Fibroblast of mammary gland (primary cell): ENCODE measurements around the gene ALKBH3.

ENCODE experiments used
- DNase-seq: peaks from one replicate; pipeline ENCODE4 v3.0.0-alpha.2; 2010; ENCODE audit warnings: low read depth
- H3K4me3 ChIP-seq: 2 replicates; pipeline ENCODE4 v1.5.1; 2011; ENCODE audit warnings: low read depth, mild to moderate bottlenecking, low read length, moderate library complexity; ENCODE audit not compliant: control insufficient read depth
- TF ChIP-seq, protein P1 (sequence below): conservative IDR thresholded peaks from 2 replicates; pipeline ENCODE4 v1.5.1; 2011; ENCODE audit warnings: low read depth, low read length, inconsistent platforms; ENCODE audit not compliant: control insufficient read depth, insufficient read depth

ALKBH3 gene

DNA sequence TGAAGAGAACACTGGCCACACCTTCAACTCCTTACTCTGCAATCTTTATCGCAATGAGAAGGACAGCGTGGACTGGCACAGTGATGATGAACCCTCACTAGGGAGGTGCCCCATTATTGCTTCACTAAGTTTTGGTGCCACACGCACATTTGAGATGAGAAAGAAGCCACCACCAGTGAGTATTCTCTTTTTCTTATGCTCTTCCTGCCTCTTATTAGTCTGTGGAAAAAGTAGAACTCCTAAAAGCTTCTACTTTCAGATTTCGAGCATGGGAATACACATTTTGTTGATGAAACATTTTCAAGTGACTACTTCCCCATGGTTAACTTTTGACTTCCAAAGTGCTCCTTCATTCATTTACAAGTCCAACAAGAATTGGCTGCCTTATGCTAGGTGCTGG is 20.9 kb downstream of the ALKBH3 start:
- TF ChIP-seq, protein P1, sequence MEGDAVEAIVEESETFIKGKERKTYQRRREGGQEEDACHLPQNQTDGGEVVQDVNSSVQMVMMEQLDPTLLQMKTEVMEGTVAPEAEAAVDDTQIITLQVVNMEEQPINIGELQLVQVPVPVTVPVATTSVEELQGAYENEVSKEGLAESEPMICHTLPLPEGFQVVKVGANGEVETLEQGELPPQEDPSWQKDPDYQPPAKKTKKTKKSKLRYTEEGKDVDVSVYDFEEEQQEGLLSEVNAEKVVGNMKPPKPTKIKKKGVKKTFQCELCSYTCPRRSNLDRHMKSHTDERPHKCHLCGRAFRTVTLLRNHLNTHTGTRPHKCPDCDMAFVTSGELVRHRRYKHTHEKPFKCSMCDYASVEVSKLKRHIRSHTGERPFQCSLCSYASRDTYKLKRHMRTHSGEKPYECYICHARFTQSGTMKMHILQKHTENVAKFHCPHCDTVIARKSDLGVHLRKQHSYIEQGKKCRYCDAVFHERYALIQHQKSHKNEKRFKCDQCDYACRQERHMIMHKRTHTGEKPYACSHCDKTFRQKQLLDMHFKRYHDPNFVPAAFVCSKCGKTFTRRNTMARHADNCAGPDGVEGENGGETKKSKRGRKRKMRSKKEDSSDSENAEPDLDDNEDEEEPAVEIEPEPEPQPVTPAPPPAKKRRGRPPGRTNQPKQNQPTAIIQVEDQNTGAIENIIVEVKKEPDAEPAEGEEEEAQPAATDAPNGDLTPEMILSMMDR, result no peak
- no peak for DNase-seq
- H3K4me3 ChIP-seq, result no peak overlapping the region

DNA sequence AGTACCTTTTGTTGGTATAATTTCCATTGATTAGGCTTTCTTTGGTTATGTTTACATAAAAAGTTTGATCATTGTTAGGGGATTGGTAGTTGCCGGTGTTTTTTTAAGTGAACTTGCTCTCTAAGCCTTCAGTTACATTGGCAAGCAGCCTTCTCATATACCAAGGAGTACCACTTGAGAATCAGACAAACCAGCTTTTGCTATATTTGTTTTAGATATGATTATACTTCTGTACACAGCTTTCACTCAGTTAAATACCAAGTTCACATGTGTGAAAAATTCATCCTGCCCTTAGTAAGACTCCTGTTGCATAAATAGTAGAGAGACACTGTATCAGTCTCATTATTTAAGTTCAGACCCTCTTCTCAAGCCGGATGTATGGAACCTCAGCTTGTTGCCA is 22.4 kb downstream of the ALKBH3 start:
- DNase-seq, result no peak
- TF ChIP-seq, protein P1, result no peak
- no peak overlapping the region for H3K4me3 ChIP-seq

DNA sequence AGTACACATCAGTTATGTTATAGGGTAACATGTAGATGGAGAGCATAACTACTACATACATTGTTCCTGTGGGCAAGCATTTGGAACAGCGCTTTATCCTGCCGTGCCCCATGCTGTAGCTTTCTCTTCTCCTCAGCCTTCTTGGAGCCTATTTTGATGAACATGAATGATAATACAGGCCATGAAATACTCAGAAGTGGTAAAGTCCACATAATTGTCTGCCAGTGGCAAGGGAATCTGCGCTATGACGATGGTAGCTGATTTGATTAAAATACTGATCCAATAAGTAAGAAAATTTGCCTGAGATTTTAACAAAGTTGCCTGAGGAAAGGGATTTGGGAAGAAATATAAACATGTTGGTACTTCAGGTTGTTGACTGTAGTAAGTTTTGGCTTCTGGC is 23.3 kb downstream of the ALKBH3 start:
- TF ChIP-seq, protein P1, result no peak
- DNase-seq, result no peak
- no peak overlapping the region for H3K4me3 ChIP-seq

DNA sequence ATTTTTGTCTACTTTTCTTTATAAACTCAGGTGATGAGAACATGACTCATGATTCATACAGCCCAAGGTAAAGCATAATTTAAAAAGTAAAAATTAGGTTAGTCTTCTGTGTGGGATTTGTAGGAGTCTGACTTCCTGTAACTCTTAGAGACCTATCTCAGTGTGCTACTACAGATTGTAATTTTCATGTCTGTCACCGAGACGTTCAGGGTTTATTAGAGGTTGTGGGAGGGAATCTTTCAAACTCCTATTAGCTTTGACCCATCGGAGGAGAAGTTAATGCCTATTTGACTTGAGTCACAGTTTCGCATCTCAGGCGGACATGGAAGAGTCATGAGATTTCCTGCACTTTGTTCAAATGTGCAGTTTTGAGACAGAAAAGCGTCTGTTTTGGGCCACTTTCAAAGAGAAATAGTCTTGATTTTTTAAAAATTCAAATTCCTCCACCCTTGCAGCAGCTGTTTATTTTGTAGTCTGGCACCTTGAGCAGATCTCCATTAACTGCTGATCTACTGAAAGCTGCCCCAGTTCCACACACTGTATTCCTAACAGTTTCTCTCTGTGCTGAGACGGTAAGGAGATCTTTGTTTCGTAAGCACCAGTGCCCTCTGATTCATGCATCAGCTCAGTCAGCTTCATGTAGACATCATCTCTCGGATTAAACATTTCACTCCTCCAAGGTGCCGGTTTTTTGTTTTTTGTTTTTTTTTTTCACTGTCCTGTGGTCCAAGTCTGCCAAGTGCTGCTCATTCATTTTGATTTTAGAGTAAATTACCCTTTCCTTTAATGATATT is 24.3 kb downstream of the ALKBH3 start:
- TF ChIP-seq, protein P1, result no peak
- peak; percentile 82 for DNase-seq
- H3K4me3 ChIP-seq, result no peak overlapping the region

DNA sequence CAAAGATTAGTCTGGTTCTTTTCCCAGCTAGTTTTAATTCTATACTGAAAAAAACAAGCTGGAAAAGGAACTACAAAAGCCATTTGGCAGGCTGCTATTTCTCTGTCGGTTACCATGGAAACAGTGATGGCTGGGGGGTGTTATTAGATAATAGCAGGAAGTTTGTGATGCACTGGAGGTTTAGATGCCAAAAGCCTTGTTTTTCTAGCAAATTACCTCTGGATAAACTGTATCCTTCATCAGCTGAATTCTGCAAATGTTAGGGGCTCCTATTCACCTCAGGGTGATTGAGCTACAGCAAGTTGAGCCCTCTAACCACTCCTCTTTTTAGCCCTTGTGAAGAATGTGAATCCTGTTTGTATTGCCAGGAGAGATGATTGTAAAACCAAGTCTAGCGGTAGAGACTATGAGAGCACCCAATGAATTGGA is 25.2 kb downstream of the ALKBH3 start:
- peak; percentile 44 for DNase-seq
- TF ChIP-seq, protein P1, result no peak
- no peak overlapping the region for H3K4me3 ChIP-seq

DNA sequence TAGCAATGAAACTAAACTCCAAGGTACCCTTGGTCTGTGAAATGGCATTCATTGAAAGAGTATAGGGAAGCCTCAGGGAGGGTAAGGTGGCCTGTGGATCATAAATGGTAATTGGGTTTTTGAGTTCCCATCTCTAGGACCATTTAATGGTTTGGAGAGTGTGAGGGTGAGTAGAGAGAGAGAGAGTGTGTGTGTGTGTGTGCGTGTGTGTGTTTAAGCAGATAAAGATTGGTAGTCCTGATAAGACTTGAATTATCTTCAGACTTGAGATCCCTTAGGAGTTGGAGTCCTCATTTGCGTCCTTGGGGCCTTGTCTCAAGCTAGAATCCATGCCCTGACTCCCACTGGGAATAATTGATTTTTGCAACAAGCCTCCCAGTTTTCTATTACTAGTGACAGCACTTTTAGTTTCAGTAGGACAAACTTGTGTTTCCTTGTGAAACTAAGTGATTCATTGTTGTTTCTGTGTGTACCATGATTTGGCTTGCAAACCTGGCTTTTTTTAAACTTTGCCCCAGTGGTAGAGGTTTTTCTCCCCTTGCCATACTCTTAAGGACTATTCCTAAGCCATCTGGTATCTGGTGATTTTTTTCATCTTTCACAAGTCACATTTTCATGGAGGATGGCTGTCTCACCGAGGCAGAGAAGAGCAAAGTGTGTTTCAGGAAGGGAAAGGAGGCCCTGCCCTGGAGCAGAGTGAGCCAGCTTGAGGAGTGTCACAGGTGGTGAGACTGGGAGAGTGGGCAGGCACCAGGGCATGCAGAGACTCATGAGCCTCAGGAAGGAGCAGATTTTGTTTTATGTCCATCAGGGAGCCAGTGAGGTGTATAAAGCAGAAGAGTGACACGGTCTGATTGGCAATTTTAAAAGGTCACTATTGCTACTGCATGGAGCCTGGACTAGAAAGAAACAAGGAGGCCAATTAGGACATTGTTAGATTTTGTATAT is 26.7 kb downstream of the ALKBH3 start:
- peak; percentile 54 for DNase-seq

More for the DNA sequence above, 26.7 kb downstream of the ALKBH3 start:
- TF ChIP-seq, protein P1, result no peak
- H3K4me3 ChIP-seq, result no peak overlapping the region
